GM13976 (cell line): Measurements from ENCODE around the gene ARCN1.

Experiments
- DNase-seq: peaks from one replicate; pipeline ENCODE4 v3.0.0; 2012; ENCODE audit warnings: low spot score
- in situ Hi-C: fragments of 300-500 bp; cut with MboI; formaldehyde crosslinking; loops from one replicate; pipeline ENCODE4 v1.12.0; 2022; ENCODE audit warnings: low sequenced_read_pairs, mixed read lengths, inconsistent platforms; ENCODE audit not compliant: unreplicated experiment
- TF ChIP-seq, protein P1 (sequence below): IDR thresholded peaks from 2 replicates; pipeline ENCODE4 v1.5.1; 2012; ENCODE audit warnings: borderline replicate concordance, mild to moderate bottlenecking; ENCODE audit not compliant: insufficient read depth; ENCODE audit errors: extremely low read depth, missing control alignments, control extremely low read depth

The ARCN1 gene

DNA sequence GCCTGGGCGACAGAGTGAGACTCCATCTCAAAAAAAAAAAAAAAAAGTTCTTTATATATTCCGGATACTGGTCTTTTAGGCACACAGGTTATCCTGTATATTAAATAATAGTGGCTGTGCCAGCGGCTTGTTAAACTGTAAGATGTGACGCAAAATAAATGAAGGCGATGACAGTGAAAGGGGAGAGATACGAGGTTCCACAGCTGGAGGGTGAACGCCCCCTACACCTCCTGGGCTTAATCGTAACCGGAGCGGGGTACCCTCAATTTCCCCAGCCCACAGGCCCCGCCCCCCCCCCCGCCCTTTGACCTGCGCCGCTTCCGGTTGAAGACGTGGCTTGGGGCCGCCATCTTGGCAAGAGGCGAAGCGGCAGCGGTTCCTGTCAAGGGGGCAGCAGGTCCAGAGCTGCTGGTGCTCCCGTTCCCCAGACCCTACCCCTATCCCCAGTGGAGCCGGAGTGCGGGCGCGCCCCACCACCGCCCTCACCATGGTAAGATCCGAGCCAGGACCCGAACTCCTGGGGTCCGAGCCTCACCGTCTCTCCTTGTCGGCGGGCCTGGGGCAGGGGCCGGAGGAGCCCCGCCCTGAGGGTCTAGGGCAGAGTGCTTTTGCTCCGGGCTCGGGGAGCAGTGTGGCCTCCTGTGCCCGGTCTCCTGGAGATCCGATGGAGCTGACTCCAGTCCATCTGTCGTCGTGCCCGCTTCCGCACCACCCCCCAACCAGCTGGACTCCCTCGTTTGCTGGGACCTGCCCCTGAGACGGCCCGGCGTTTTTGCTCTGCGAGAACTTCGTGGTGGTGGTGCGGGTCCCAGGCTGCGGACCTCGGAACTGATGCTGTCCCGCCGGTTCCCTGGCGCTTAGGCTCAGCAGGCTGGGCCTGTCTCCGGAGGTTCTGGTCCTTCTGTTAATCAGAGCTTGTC, at the start of gene ARCN1:
Gene ARCN1, plus strand, starts transcription at position 349 of the 920 bp plus-strand sequence. Its CDS starts 139 bp downstream, at position 488.
- DNase-seq = peak; percentile 92
- TF ChIP-seq, protein P1, sequence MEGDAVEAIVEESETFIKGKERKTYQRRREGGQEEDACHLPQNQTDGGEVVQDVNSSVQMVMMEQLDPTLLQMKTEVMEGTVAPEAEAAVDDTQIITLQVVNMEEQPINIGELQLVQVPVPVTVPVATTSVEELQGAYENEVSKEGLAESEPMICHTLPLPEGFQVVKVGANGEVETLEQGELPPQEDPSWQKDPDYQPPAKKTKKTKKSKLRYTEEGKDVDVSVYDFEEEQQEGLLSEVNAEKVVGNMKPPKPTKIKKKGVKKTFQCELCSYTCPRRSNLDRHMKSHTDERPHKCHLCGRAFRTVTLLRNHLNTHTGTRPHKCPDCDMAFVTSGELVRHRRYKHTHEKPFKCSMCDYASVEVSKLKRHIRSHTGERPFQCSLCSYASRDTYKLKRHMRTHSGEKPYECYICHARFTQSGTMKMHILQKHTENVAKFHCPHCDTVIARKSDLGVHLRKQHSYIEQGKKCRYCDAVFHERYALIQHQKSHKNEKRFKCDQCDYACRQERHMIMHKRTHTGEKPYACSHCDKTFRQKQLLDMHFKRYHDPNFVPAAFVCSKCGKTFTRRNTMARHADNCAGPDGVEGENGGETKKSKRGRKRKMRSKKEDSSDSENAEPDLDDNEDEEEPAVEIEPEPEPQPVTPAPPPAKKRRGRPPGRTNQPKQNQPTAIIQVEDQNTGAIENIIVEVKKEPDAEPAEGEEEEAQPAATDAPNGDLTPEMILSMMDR = peak; percentile 6
- in situ Hi-C loops = no loop called here

DNA sequence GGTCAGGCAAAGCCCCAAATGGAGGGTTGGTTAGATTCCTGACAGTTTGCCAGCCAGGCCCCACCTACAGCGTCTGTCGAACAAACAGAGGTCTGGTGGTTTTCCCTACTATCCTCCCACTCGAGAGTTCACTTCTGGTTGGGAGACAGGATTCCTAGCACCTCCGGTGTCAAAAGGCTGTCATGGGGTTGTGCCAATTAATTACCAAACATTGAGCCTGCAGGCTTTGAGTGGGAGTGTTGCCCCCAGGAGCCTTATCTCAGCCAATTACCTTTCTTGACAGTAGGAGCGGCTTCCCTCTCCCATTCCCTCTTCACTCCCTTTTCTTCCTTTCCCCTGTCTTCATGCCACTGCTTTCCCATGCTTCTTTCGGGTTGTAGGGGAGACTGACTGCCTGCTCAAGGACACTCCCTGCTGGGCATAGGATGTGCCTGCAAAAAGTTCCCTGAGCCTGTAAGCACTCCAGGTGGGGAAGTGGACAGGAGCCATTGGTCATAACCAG, 49.6 kb upstream of the ARCN1 start:
- DNase-seq = no peak
- TF ChIP-seq, protein P1 = no peak
- in situ Hi-C loops = no loop called here

DNA sequence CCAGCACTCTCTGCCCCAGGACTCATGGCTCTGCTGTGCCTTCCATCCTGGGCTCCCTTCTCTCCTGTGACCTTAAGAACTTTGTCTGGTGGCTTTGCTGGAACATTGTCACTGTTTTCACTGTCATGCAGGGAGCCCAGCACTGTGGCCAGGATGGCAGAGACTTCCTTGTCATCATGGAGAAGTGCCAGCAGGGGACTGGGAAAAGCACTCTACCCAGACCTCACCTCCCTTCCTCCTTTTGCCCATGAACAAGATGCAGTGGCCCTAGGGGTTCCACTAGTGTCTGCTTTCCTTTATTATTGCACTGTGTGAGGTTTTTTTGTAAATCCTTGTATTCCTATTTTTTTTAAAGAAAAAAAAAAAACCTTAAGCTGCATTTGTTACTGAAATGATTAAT, 47.9 kb upstream of the ARCN1 start:
- TF ChIP-seq, protein P1 = no peak
- in situ Hi-C loops = no loop called here
- DNase-seq = no peak

DNA sequence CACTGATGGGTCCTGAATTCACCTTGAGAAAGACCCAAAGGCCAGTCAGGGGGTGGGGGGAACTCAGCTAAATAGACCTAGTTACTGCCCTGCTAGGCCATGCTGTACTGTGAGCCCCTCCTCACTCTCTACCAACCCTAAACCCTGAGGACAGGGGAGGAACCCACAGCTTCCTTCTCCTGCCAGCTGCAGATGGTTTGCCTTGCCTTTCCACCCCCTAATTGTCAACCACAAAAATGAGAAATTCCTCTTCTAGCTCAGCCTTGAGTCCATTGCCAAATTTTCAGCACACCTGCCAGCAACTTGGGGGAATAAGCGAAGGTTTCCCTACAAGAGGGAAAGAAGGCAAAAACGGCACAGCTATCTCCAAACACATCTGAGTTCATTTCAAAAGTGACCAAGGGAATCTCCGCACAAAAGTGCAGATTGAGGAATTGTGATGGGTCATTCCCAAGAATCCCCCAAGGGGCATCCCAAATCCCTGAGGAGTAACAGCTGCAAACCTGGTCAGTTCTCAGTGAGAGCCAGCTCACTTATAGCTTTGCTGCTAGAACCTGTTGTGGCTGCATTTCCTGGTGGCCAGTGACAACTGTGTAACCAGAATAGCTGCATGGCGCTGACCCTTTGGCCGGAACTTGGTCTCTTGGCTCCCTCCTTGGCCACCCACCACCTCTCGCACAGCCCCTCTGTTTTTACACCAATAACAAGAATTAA, 47.3 kb upstream of the ARCN1 start:
- in situ Hi-C loops = no loop called here
- TF ChIP-seq, protein P1 = no peak
- DNase-seq = no peak

DNA sequence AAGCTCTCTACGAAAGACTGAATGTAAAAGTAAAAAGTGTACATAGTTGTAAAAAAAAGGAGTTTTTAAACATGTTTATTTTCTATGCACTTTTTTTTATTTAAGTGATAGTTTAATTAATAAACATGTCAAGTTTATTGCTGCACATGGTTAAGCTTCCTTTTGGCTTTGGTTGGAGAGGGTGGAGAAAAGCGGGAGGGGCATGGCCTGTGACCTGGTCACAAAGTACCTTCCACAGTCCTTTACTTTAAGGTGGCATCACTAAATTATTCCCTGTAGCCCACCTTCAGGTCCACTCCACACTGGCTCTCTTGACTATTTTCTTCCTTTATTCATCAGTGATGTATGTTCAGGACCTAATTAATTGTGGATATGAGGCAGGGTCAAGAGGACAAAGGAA, 45.5 kb upstream of the ARCN1 start:
- no peak for DNase-seq
- in situ Hi-C loops = no loop called here
- TF ChIP-seq, protein P1 = no peak

DNA sequence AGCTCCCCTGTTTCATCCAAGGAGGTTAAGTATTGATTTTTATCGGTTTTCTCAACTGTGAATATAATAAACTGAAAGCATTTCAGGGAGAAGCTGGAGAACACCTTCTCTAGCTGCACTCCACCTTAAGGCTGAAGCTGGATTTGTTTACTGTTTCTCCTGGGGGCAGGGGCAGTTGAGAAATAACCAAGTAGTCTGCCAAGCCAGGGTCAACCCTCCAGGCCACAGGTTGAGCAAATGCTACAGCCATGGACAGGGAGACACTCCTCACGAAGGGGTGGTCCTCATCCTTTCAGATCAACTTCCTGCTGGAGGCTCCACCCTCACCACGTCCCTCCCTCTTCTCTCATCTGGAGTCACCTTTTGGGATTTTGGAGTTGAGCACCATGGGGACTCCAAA, 45.1 kb upstream of the ARCN1 start, which contains the start of gene TTC36:
Gene TTC36, plus strand, starts transcription at position 366 of the 400 bp plus-strand sequence. Its CDS starts 21 bp downstream, at position 387.
- TF ChIP-seq, protein P1 = no peak
- no peak for DNase-seq
- in situ Hi-C loops = no loop called here
